ENCODE data around the gene SCGB3A2. TPM values are rescaled to one million over a fixed set of nuclear protein-coding genes. Genes with fewer than 3 reads are reported as not detected.

Gene SCGB3A2
- polyA plus RNA-seq, 1 donor (not counting 4 experiments of a cell fraction or from before 2014, with no cell fraction given): not detected

DNA sequence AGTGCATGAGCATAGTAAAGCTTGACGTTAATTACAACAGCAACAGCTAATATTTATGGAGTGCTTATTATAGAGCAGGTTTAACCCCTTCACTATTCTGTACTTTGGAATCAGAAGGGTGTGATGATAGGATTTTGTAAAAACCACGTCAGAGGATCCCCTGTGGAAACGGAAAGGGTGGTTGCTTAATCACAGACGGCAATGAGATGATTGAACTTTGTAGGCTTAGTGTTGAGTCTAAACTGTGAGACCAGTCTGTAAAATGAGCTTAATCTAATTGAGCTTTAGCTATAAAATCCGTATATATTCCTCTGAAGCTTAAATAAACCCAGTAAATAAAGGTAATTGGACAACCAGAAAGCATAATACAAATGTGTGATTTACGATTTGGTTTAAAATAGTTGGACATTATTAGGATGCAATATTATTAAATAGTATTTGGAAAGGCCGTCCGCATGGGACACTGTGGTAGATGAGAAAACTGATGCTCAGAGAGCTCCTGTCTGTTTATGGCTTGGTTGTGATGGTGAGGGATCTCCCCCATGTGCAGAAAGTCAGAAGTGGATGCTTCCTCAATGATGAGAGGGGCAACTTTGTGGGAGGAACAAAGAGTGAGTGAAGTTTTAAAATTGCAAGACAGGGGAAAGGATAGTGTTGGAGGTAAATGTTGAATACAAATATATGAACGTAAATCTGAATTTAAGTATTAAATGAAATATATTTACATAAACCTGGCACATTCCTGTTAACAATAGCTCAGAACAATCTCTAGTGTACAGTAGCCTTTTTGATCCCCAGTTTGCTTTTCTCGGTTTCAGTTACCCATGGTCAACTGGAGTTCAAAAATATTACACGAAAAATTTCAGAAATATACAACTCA, 23.4 kb upstream of the SCGB3A2 start:
- no peak overlapping the region for H3K4me3 ChIP-seq (ENCODE audit: control insufficient read depth in 2 of 3, extremely low read depth in 1 of 3, insufficient read depth in 2 of 3, low read depth in 1 of 3, low read length in 3 of 3)
- H3K4me2 ChIP-seq (ENCODE audit: control insufficient read depth, extremely low read depth, insufficient read depth, low read depth, low read length): no peak overlapping the region
- no peak overlapping the region for H3K27ac ChIP-seq (ENCODE audit: control insufficient read depth, insufficient read depth, low read length)
- H3K9me1 ChIP-seq (ENCODE audit: control insufficient read depth, extremely low read depth, insufficient read depth, low read length): no peaks in the 10 kb centered on the region
- H3K9ac ChIP-seq (ENCODE audit: control insufficient read depth, extremely low read depth, insufficient read depth, low read length): no peak overlapping the region
- DNase-seq (ENCODE audit: low read depth, low spot score) (no peak), FAIRE-seq (no peak)
- H4K20me1 ChIP-seq (ENCODE audit: control insufficient read depth, extremely low read depth, insufficient read depth, low read length): no peaks in the 10 kb centered on the region
- no peaks in the 10 kb centered on the region for H3K4me1 ChIP-seq (ENCODE audit: control insufficient read depth, extremely low read depth, insufficient read depth, low read length)
- H3K79me2 ChIP-seq (ENCODE audit: control insufficient read depth, insufficient read depth, low read length): no peaks in the 10 kb centered on the region
- H3K36me3 ChIP-seq (ENCODE audit: control insufficient read depth in 2 of 2, extremely low read depth in 1 of 2, insufficient read depth in 2 of 2, low read length in 2 of 2): no peaks in the 10 kb centered on the region
- dilution Hi-C loops (cut with MboI; ENCODE audit: extremely low pct_ligation_motif_present, low sequenced_read_pairs): no loop called here
- no peaks in the 10 kb centered on the region for H3K9me3 ChIP-seq (ENCODE audit: control insufficient read depth, low read depth, low read length)
- H3K27me3 ChIP-seq (ENCODE audit: control insufficient read depth, extremely low read depth, insufficient read depth, low read length): no peaks in the 10 kb centered on the region
- H2AFZ ChIP-seq (ENCODE audit: control insufficient read depth, low read length): no peak overlapping the region
- TF ChIP-seq CTCF (optimal IDR thresholded peaks at IDR 0.05 in 1 of 3, IDR thresholded peaks at IDR 0.05 in 1 of 3, conservative IDR thresholded peaks at IDR 0.05 in 1 of 3; ENCODE audit: extremely low read depth in 1 of 3, insufficient read depth in 2 of 3, low read length in 3 of 3) (no peak), EZH2 (IDR thresholded peaks at IDR 0.05; ENCODE audit: low read length) (no peak)

GRCh38 chr5:147855774-147856069, 22.8 kb upstream of the SCGB3A2 start:
- Histone ChIP-seq H3K9ac (ENCODE audit: control insufficient read depth, extremely low read depth, insufficient read depth, low read length) (no peak overlapping the region), H2AFZ (ENCODE audit: control insufficient read depth, low read length) (no peak overlapping the region), H3K36me3 (ENCODE audit: control insufficient read depth in 2 of 2, extremely low read depth in 1 of 2, insufficient read depth in 2 of 2, low read length in 2 of 2) (no peaks in the 10 kb centered on the region), H3K27me3 (ENCODE audit: control insufficient read depth, extremely low read depth, insufficient read depth, low read length) (no peaks in the 10 kb centered on the region), H4K20me1 (ENCODE audit: control insufficient read depth, extremely low read depth, insufficient read depth, low read length) (no peaks in the 10 kb centered on the region), H3K9me1 (ENCODE audit: control insufficient read depth, extremely low read depth, insufficient read depth, low read length) (no peaks in the 10 kb centered on the region), H3K4me3 (ENCODE audit: control insufficient read depth in 2 of 3, extremely low read depth in 1 of 3, insufficient read depth in 2 of 3, low read depth in 1 of 3, low read length in 3 of 3) (no peak overlapping the region), H3K4me2 (ENCODE audit: control insufficient read depth, extremely low read depth, insufficient read depth, low read depth, low read length) (no peak overlapping the region), H3K9me3 (ENCODE audit: control insufficient read depth, low read depth, low read length) (no peaks in the 10 kb centered on the region), H3K4me1 (ENCODE audit: control insufficient read depth, extremely low read depth, insufficient read depth, low read length) (no peaks in the 10 kb centered on the region), H3K79me2 (ENCODE audit: control insufficient read depth, insufficient read depth, low read length) (no peaks in the 10 kb centered on the region), H3K27ac (ENCODE audit: control insufficient read depth, insufficient read depth, low read length) (no peak overlapping the region)
- FAIRE-seq: no peak
- TF ChIP-seq CTCF (optimal IDR thresholded peaks at IDR 0.05 in 1 of 3, IDR thresholded peaks at IDR 0.05 in 1 of 3, conservative IDR thresholded peaks at IDR 0.05 in 1 of 3; ENCODE audit: extremely low read depth in 1 of 3, insufficient read depth in 2 of 3, low read length in 3 of 3) (no peak), EZH2 (IDR thresholded peaks at IDR 0.05; ENCODE audit: low read length) (no peak)
- dilution Hi-C loops (cut with MboI; ENCODE audit: extremely low pct_ligation_motif_present, low sequenced_read_pairs): no loop called here
- DNase-seq (ENCODE audit: low read depth, low spot score): no peak
